H1 (cell line): ENCODE measurements around the gene MRPL17. TPM values are rescaled to one million over a fixed set of nuclear protein-coding genes. Genes with fewer than 3 reads are reported as not detected.

ENCODE experiments used
- CTCF ChIA-PET: fragments of 300-600 bp; sonication (Branson Sonifier 250); formaldehyde crosslinking; loops from one replicate; lab custom pipeline; 2021; ENCODE audit not compliant: partially characterized antibody; lab: Charles Lee
- POLR2A ChIA-PET: fragments of 300-600 bp; sonication (Branson Sonifier 250); formaldehyde crosslinking; loops from one replicate; lab custom pipeline; 2021; ENCODE audit warnings: inconsistent platforms; ENCODE audit not compliant: partially characterized antibody; lab: Charles Lee
- DNase-seq, 2 experiments: peaks; one replicate each; pipeline versions ENCODE4 v3.0.0 to v3.0.0-alpha.2; 2010 to 2022; ENCODE audit warnings: low spot score in 2 of 2, low read depth in 1 of 2, mixed read lengths in 1 of 2
- FAIRE-seq: peaks from 2 replicates; lab custom pipeline; 2011; peaks lifted over from hg19 to GRCh38; lab: Jason Lieb, UNC
- H2AFZ ChIP-seq: 2 replicates; pipeline ENCODE4 v1.8.1; 2012; ENCODE audit warnings: low read length, inconsistent platforms
- H2AK5ac ChIP-seq: 2 replicates; pipeline ENCODE4 v1.6.1; 2013; ENCODE audit warnings: low read depth, low read length
- H2BK120ac ChIP-seq: replicated peaks from 2 replicates; pipeline ENCODE3; 2013; ENCODE audit warnings: low read depth, low read length, inconsistent platforms
- H2BK12ac ChIP-seq: 2 replicates; pipeline ENCODE4 v1.6.1; 2013; ENCODE audit warnings: low read depth, low read length
- H2BK15ac ChIP-seq: 2 replicates; pipeline ENCODE4 v1.6.1; 2013; ENCODE audit warnings: low read length
- H2BK20ac ChIP-seq: 2 replicates; pipeline ENCODE4 v1.6.1; 2013; ENCODE audit warnings: low read length
- H2BK5ac ChIP-seq: 2 replicates; pipeline ENCODE4 v1.6.1; 2013; ENCODE audit warnings: low read depth, low read length
- H3K14ac ChIP-seq: 2 replicates; pipeline ENCODE4 v1.6.1; 2013; ENCODE audit warnings: inconsistent platforms; ENCODE audit not compliant: insufficient read length
- H3K18ac ChIP-seq: 2 replicates; pipeline ENCODE4 v1.6.1; 2013; ENCODE audit warnings: low read length; ENCODE audit errors: extremely low read depth
- H3K23ac ChIP-seq: 2 replicates; pipeline ENCODE4 v1.6.1; 2013; ENCODE audit warnings: inconsistent platforms; ENCODE audit not compliant: insufficient read length
- H3K23me2 ChIP-seq: 2 replicates; pipeline ENCODE4 v1.6.1; 2013; ENCODE audit warnings: low read depth, low read length
- H3K27ac ChIP-seq: 2 replicates; pipeline ENCODE4 v1.6.1; 2011; ENCODE audit warnings: low read depth, low read length, inconsistent platforms
- H3K27me3 ChIP-seq, 4 experiments: replicated peaks in 1 of 4; 1 replicate in 1 of 4; 2 replicates in 3 of 4; pipeline versions ENCODE4 v1.6.1 to v1.8.1; 2011 to 2013; ENCODE audit warnings: low read length in 3 of 4, mild to moderate bottlenecking in 3 of 4, inconsistent platforms in 2 of 4, mixed read lengths in 2 of 4, moderate library complexity in 1 of 4; ENCODE audit not compliant: control insufficient read depth in 3 of 4, insufficient read depth in 3 of 4; ENCODE audit errors: extremely low read depth in 1 of 4
- H3K36me3 ChIP-seq, 4 experiments: 2 replicates each; pipeline versions ENCODE4 v1.6.1 to v1.8.1; 2011 to 2013; ENCODE audit warnings: mild to moderate bottlenecking in 4 of 4, low read length in 3 of 4, moderate library complexity in 2 of 4, control low read depth in 1 of 4, inconsistent platforms in 1 of 4; ENCODE audit not compliant: insufficient read depth in 4 of 4, control insufficient read depth in 2 of 4
- H3K4ac ChIP-seq: replicated peaks from 2 replicates; pipeline ENCODE3; 2013; ENCODE audit warnings: low read length, low read depth, mixed read lengths, inconsistent platforms; ENCODE audit not compliant: insufficient read length
- H3K4me1 ChIP-seq, 4 experiments: replicated peaks in 1 of 4; 1 replicate in 1 of 4; 2 replicates in 3 of 4; pipeline versions ENCODE4 v1.6.1 to v1.8.1; 2011 to 2013; ENCODE audit warnings: low read length in 3 of 4, inconsistent platforms in 2 of 4, mixed read lengths in 1 of 4; ENCODE audit not compliant: insufficient read depth in 4 of 4, control insufficient read depth in 3 of 4
- H3K4me2 ChIP-seq, 2 experiments: 2 replicates each; pipeline versions ENCODE4 v1.6.1 to v1.8.1; 2011 to 2013; ENCODE audit warnings: low read depth in 2 of 2, low read length in 2 of 2, control low read depth in 1 of 2, inconsistent platforms in 1 of 2, mild to moderate bottlenecking in 1 of 2; ENCODE audit not compliant: insufficient read depth in 1 of 2
- H3K4me3 ChIP-seq, 4 experiments: fragments of 200-600, 300-600 bp in 1 of 4; sonication (generic), shearing (Covaris generic), sonication (Bioruptor Twin) in 1 of 4; 2 replicates each; pipeline versions ENCODE4 v1.5.1 to v1.8.1; 2011 to 2016; ENCODE audit warnings: low read length in 4 of 4, low read depth in 3 of 4, control low read depth in 2 of 4, inconsistent platforms in 2 of 4, mild to moderate bottlenecking in 2 of 4, mixed read lengths in 1 of 4, moderate library complexity in 1 of 4; ENCODE audit not compliant: insufficient read depth in 2 of 4; ENCODE audit errors: extremely low read depth in 1 of 4
- H3K56ac ChIP-seq: replicated peaks from 2 replicates; pipeline ENCODE3; 2013; ENCODE audit warnings: low read depth, mild to moderate bottlenecking, mixed read lengths, low read length, inconsistent platforms; ENCODE audit not compliant: insufficient read length
- H3K79me1 ChIP-seq: 2 replicates; pipeline ENCODE4 v1.6.1; 2013; ENCODE audit warnings: low read depth, low read length, control low read depth
- H3K79me2 ChIP-seq, 2 experiments: 2 replicates each; pipeline versions ENCODE4 v1.6.1 to v1.8.1; 2012 to 2013; ENCODE audit warnings: low read length in 2 of 2, mild to moderate bottlenecking in 2 of 2, inconsistent platforms in 1 of 2; ENCODE audit not compliant: insufficient read depth in 2 of 2, control insufficient read depth in 1 of 2
- H3K9ac ChIP-seq, 4 experiments: replicated peaks in 1 of 4; 1 replicate in 1 of 4; 2 replicates in 3 of 4; pipeline versions ENCODE4 v1.6.1 to v1.8.1; 2011 to 2013; ENCODE audit warnings: low read depth in 3 of 4, low read length in 3 of 4, control low read depth in 2 of 4, mild to moderate bottlenecking in 2 of 4, moderate library complexity in 2 of 4, inconsistent platforms in 1 of 4; ENCODE audit errors: extremely low read depth in 1 of 4
- H3K9me3 ChIP-seq, 2 experiments: 2 replicates each; pipeline versions ENCODE4 v1.6.1 to v1.8.1; 2012 to 2013; ENCODE audit warnings: mild to moderate bottlenecking in 2 of 2, moderate library complexity in 2 of 2, control low read depth in 1 of 2, inconsistent platforms in 1 of 2, low read depth in 1 of 2, low read length in 1 of 2, mixed read lengths in 1 of 2; ENCODE audit not compliant: insufficient read depth in 2 of 2
- H4K20me1 ChIP-seq, 2 experiments: replicated peaks in 1 of 2; 2 replicates each; pipeline versions ENCODE3 to v1.8.1; 2011 to 2013; ENCODE audit warnings: inconsistent platforms in 2 of 2, low read length in 2 of 2, mild to moderate bottlenecking in 1 of 2; ENCODE audit not compliant: insufficient read depth in 2 of 2, control insufficient read depth in 1 of 2
- H4K5ac ChIP-seq: 2 replicates; pipeline ENCODE4 v1.6.1; 2013; ENCODE audit warnings: low read length, low read depth, mixed read lengths, inconsistent platforms; ENCODE audit not compliant: insufficient read length
- H4K8ac ChIP-seq: 2 replicates; pipeline ENCODE4 v1.8.0; 2013; ENCODE audit warnings: mild to moderate bottlenecking, moderate library complexity, low read length, inconsistent platforms; ENCODE audit not compliant: insufficient read depth; ENCODE audit errors: extremely low read depth
- H4K91ac ChIP-seq: replicated peaks from 2 replicates; pipeline ENCODE3; 2013; ENCODE audit warnings: low read length, mixed read lengths, inconsistent platforms; ENCODE audit not compliant: insufficient read length
- ASH2L ChIP-seq: fragments of 200-600, 300-600 bp; sonication (generic); IDR thresholded peaks from one replicate; pipeline ENCODE4 v1.7.1; 2017; ENCODE audit warnings: low read length
- ATF2 ChIP-seq: IDR thresholded peaks from 2 replicates; pipeline ENCODE4 v1.6.1; 2012; ENCODE audit warnings: low read length, inconsistent platforms
- BACH1 ChIP-seq: IDR thresholded peaks from 2 replicates; pipeline ENCODE4 v1.6.1; 2012; ENCODE audit warnings: low read length, improper control_type of control experiment
- BCL11A ChIP-seq, 2 experiments: IDR thresholded peaks; one replicate each; pipeline ENCODE4 v1.6.1; 2011; ENCODE audit warnings: low read depth in 2 of 2, low read length in 2 of 2, mild to moderate bottlenecking in 2 of 2
- BRCA1 ChIP-seq: IDR thresholded peaks from 2 replicates; pipeline ENCODE4 v1.6.1; 2012; ENCODE audit warnings: low read depth, low read length, improper control_type of control experiment
- CHD1 ChIP-seq: IDR thresholded peaks from 2 replicates; pipeline ENCODE4 v1.6.1; 2012; ENCODE audit warnings: low read depth, low read length, improper control_type of control experiment
- CHD2 ChIP-seq: IDR thresholded peaks from 2 replicates; pipeline ENCODE4 v1.6.1; 2012; ENCODE audit warnings: low read length, improper control_type of control experiment
- KDM1A ChIP-seq: fragments of 200-600, 300-600 bp; sonication (generic); IDR thresholded peaks from 2 replicates; pipeline ENCODE4 v1.7.1; 2016; ENCODE audit warnings: mild to moderate bottlenecking, low read length, borderline replicate concordance
- KDM5A ChIP-seq: fragments of 200-600 bp; IDR thresholded peaks from 2 replicates; pipeline ENCODE4 v1.7.1; 2012; ENCODE audit warnings: mild to moderate bottlenecking, low read length, inconsistent platforms, mixed read lengths
- NANOG ChIP-seq: IDR thresholded peaks from 2 replicates; pipeline ENCODE4 v1.6.1; 2011; ENCODE audit warnings: low read length, low read depth, mild to moderate bottlenecking, inconsistent platforms; ENCODE audit not compliant: insufficient read depth, poor library complexity, severe bottlenecking
- NRF1 ChIP-seq: IDR thresholded peaks from 2 replicates; pipeline ENCODE4 v1.6.1; 2011; ENCODE audit warnings: mild to moderate bottlenecking, low read depth, low read length, improper control_type of control experiment
- POLR2AphosphoS5 ChIP-seq: IDR thresholded peaks from 2 replicates; pipeline ENCODE4 v1.6.1; 2011; ENCODE audit warnings: low read depth, low read length
- RAD21 ChIP-seq, 2 experiments: IDR thresholded peaks in 1 of 2; conservative IDR thresholded peaks in 1 of 2; 2 replicates each; pipeline ENCODE4 v1.6.1; 2011; ENCODE audit warnings: low read depth in 2 of 2, low read length in 2 of 2, improper control_type of control experiment in 1 of 2, inconsistent platforms in 1 of 2, mild to moderate bottlenecking in 1 of 2, moderate library complexity in 1 of 2
- WGBS, 2 experiments: shearing (Covaris generic) in 1 of 2; methylation state at CpG; one replicate each; pipeline versions ENCODE4 v1.1.6 to v1.1.7; 2013 to 2015; ENCODE audit warnings: low lambda C conversion rate in 2 of 2, mixed read lengths in 2 of 2, inconsistent platforms in 1 of 2, low coverage in 1 of 2, missing lambda C conversion rate in 1 of 2; ENCODE audit not compliant: insufficient replicate concordance in 2 of 2, insufficient coverage in 1 of 2, insufficient read length in 1 of 2; ENCODE audit errors: extremely low coverage in 1 of 2, missing lambda C conversion rate in 1 of 2; 5-methylcytosine and 5-hydroxymethylcytosine counted together
- polyA plus RNA-seq, 7 experiments: library from polyadenylated mRNA; depleted of rRNA in 3 of 7; stranded (reverse) in 5 of 7; unstranded in 2 of 7; fragments of >200 nt in 5 of 7; fragments of 200-250 nt in 2 of 7; gene quantifications; 1 replicate in 5 of 7; 2 replicates in 1 of 7; 4 replicates in 1 of 7; pipeline versions ENCODE4 v1.2.1 to v1.2.3, GENCODE V29; 2011 to 2013; ENCODE audit warnings: missing spikeins in 2 of 7, mixed read lengths in 2 of 7
- total RNA-seq: library from RNA; stranded (reverse); fragmentation: NEBNext Ultra II Directional; extraction: Animal tissue kit (Norgen Biotek cat#: 25700); gene quantifications from 2 replicates; pipeline ENCODE4 v1.2.1, GENCODE V29; 2021

The MRPL17 gene
- total and polyA plus RNA-seq, 2 of the 8 experiments (the other 6 are each of a cell fraction or from before 2014, with no cell fraction given): 55.7 to 70.5 TPM

DNA sequence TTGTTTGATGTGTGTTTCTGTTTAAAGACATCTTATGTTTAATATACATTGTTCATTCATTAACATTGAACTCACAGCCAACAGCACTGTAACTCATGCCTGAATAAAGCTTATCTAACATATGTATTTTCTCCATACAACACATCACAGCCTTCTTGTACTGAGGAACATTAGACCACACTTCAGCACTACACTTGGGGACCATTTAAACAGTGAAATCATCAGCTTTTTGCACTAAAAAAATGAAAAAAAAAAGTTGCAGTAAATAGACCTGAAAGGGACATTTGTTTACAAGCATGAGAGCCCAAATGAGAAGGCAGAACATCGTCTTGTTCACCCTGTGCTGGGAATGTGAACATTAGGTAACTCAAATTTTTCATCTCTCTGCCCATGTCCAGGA, 48.6 kb downstream of the MRPL17 start:
- FAIRE-seq: no peak
- H3K4me1 ChIP-seq: peaks cover 0 to 6% (median 2%) of the 10 kb centered on the region in 4 experiments; a peak in 3 of 7 replicates
- no peak for DNase-seq
- H4K91ac ChIP-seq: no peak overlapping the region
- no peak overlapping the region for H2BK5ac ChIP-seq
- H4K8ac ChIP-seq: no peak overlapping the region
- H3K23ac ChIP-seq: no peak overlapping the region
- POLR2A ChIA-PET: interaction anchor here (1.0 to 1.5 kb wide), 2 partner anchors 11 to 49 kb away, joined by 3 read pairs; partner anchors contain the start of gene MRPL17
- H3K9ac ChIP-seq: no peak overlapping the region
- CTCF ChIA-PET: interaction anchor here (0.9 to 4.6 kb wide), 4 partner anchors 15 to 74 kb away, joined by 3 to 23 read pairs (median 4); partner anchors contain the start of genes TAF10 and TPP1
- no peak overlapping the region for H3K56ac ChIP-seq
- H3K4ac ChIP-seq: no peak overlapping the region
- no peak overlapping the region for H3K4me3 ChIP-seq
- no peaks in the 10 kb centered on the region for H3K79me1 ChIP-seq
- no peak overlapping the region for H3K18ac ChIP-seq
- no peak overlapping the region for H2AFZ ChIP-seq
- WGBS, 2 experiments: 69% methylated on average over 1 of the region's 1 CpG; no CpG with 5 or more reads in 1 of the 2 experiments
- no peak overlapping the region for H2BK12ac ChIP-seq
- H4K20me1 ChIP-seq: peaks cover 1 to 7% of the 10 kb centered on the region in 2 experiments
- no peak overlapping the region for H3K4me2 ChIP-seq
- no peak overlapping the region for H2AK5ac ChIP-seq
- no peak overlapping the region for H4K5ac ChIP-seq
- H3K36me3 ChIP-seq: no peaks in the 10 kb centered on the region
- H2BK15ac ChIP-seq: no peak overlapping the region
- no peaks in the 10 kb centered on the region for H3K79me2 ChIP-seq
- no peaks in the 10 kb centered on the region for H3K9me3 ChIP-seq
- H3K14ac ChIP-seq: no peak overlapping the region
- no peak overlapping the region for H3K27ac ChIP-seq
- peaks cover 10 to 30% (median 24%) of the 10 kb centered on the region in 4 experiments for H3K27me3 ChIP-seq
- H3K23me2 ChIP-seq: peaks cover 12% of the 10 kb centered on the region
- H2BK20ac ChIP-seq: no peak overlapping the region
- no peak overlapping the region for H2BK120ac ChIP-seq
- TF ChIP-seq ATF2 (no peak), BACH1 (no peak), NANOG (no peak), BCL11A (IDR thresholded peaks at IDR 0.05; ENCODE audit: low read depth in 2 of 2, low read length in 2 of 2) (no peak), KDM1A (no peak), POLR2AphosphoS5 (no peak), CHD2 (no peak), BRCA1 (no peak), KDM5A (no peak), RAD21 (IDR thresholded peaks at IDR 0.05 in 1 of 2, conservative IDR thresholded peaks at IDR 0.05 in 1 of 2; ENCODE audit: low read depth in 2 of 2, low read length in 2 of 2) (no peak), CHD1 (no peak), NRF1 (no peak), ASH2L (no peak)
